GM21529 (cell line): Measurements from ENCODE around the gene VPS4A.

Experiments used
- ATAC-seq: cut with Tn5 transposase; IDR thresholded peaks from one replicate; pipeline ENCODE4 v1.9.1; 2021; ENCODE audit not compliant: unreplicated experiment

The VPS4A gene

DNA sequence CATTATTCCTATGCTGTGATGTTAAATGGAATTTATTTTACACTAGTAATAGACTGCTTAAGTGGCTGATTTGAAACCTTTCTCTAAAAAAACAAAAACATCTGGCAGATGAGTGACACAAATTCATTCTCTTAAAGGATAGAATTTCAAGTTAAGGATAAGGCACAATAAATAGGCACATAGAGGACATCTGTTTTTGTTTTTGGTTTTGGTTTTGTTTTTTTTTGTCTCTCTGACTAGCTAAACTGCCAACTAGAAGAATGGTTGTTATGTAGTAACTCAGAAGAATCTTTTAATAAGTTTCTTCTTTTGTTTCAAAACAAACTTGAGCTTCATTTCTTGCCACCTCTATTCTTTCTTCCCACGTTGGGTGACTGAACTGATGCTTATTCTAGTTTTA lies 5.1 kb upstream of the VPS4A start:
- no peak for ATAC-seq

DNA sequence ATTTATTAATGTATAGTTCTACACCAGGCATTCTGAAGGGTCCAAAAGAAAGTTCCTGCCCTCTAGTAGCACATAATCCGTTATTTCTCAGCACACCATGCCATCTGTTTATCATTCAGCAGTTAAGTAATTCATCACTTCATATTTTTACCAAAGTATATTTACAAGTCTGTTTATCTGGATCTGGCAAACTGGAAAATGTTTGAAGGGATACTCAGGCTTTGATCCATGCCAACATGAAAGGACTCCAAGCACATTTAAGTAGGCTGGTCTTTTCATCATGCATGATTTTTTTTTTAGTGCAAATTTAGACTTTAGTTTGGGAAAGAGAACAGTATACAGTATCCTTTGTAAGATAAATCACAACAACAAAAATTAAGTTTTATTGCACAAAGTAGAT lies 4.1 kb upstream of the VPS4A start:
- ATAC-seq = no peak

GRCh38 chr16:69307856-69308255 lies 3.3 kb upstream of the VPS4A start:
- ATAC-seq = no peak

DNA sequence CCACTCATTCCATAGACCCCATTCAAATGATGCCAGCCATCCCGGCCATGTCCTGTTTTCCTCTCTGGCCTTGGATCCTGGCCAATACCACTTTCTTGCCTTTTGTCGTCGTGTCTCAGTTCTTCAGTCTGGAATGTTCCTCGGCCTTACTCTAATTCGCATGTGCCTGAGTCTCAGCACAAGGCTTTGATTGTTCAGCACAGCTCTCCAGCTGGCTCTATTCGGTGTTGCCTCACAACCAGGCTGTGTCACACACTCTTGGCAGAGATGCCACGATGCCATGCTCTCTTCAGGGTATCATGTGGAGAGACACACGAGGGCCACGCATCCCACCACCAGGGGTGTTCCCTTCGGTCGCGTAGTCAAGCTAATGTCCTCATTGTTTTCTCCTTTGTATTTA lies 1.8 kb upstream of the VPS4A start:
- no peak for ATAC-seq

DNA sequence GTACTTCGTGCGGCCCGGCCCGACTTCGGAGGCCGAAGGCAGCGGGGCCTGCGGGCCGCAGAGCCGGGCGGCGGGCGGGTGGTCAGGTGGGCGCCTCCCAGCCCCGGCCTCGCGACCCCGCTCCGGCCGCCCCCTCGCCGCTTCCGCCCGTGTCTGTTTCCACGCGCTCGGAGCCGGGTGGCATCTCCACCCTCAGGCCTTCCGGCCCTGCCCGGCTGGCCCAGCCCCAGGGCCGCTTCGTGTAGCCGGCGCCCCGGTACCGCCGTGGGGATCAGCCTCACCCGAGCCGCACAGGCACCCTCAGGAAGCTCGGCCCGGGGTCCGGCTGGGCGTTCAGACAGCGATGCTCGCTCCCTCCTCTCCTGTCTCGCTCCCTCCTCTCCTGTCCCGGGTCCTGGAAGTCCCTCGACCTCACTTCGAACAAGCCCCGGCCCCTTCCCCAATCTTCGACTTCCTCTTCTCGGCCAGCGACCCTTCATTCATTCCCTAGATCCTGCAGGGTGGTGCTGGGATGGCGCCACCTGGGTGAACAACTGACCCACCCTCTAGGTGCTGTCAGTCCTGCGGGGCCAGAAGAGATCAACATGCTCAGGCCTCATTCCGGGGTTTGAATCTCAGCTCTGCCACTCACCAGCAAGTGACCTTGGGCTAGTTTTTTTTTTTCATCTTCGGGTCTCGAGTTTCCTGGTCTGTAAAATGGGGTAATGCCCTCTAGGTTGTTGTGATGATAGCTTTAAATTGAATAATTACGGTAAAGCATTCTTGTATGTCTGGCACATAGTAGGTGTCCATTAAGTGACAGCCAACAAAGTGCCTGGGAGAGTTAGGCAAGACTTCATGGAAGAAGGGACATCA lies 610 bp downstream of the VPS4A start:
- ATAC-seq = peak; percentile 51

DNA sequence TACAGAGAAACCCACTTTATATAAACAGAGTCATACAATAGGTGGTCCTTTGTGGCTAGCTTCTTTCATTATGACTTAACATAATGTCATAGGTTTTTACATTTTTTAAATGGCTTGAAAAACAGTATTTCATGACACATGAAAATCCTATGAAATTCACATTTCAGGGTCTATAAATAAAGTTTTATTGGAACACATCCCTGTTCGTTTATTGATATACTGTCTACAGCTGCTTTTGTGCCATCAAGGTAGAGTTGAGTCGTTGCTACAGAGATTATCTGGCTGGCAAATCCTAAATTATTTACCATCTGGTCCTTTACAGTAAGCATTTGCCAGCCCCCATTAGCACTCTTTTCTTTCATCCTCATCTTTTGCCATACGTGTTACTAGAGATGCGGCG lies 2.3 kb downstream of the VPS4A start:
- no peak for ATAC-seq

DNA sequence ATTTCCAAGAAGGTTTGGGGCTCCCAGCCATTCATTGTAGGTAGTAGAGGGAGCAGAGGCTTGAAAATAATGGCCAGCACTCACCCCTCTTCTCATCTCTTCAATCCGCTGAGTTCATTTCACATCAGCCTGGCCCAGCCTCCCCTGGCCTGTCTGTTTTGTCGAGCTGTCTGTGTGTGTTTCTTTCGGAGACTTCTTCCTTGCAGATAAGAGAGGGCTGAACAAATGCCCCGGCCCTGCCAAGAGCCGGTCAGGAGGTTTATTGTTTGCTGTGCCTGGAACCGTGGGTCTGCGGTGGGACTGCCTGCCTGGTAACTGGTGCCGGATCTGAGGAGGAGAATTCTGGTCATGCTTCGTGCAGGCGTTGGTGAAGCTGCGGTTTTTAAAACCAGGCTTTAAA lies 3.4 kb downstream of the VPS4A start:
- no peak for ATAC-seq

DNA sequence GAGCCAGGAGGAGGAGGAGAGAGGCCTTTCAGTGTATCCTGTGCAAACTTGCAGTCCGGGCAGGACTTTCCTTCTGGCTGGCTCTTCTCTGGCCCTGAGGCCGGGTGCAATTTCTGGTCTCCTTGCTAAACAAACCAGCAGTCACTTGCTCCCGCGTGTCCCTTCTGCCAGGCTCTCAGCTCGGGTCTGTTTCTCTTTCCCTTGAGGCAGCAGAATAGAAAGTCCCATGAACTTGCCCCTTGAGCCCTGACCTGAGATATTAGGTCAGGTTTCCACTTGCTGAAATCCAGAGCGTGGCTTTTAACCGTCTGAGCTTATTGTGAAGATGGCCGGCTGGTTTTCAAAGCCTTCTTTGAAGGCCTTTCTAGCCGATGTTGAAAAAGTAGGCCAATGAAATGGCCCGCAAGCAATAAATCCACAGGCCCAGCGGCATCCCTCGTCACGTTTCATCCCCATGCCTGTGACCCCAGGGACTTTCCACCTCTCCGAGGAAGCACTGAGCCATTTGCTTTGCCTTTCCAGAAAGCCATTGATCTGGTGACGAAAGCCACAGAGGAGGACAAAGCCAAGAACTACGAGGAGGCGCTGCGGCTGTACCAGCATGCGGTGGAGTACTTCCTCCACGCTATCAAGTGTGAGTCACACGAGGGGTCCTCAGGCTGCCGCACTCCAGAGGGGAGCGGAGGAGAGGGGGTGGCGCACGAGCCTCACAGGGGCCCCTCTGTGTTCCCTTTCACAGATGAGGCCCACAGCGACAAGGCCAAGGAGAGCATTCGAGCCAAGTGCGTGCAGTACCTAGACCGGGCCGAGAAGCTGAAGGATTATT lies 4.5 kb downstream of the VPS4A start:
- no peak for ATAC-seq

- no peak for ATAC-seq
Measured at GRCh38 chr16:69316595-69317034, 5.5 kb downstream of the VPS4A start.

DNA sequence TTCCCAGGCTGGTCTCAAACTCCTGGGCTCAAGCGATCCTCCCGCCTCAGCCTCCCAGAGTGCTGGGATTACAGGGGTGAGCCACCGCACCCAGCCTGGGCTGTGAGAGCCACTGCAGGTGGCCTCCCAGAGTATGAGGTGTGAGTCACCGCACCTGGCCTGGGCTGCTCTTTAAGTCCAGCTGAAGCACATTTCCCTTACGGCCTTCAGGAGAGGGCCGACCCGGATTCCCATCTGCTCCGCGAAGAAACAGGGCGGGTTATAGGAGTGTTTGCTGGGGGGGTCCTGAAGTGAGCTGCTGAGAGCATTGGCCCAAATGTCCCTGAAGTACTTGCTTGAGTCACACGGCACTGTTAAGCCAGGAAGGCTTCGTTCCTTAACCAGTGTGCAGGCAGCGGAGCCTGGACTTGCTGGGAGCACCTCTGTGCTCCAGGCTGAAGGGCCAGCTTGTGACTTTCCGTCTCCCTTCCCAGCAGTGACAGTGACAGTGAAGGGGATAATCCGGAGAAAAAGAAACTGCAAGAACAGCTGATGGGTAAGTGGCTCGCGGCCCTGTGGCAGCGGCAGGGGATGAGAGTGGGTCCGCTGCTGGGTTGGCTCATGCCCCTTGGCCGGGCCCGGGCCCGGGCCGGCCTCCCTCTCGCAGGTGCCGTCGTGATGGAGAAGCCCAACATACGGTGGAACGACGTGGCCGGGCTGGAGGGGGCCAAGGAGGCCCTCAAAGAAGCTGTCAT lies 7.2 kb downstream of the VPS4A start:
- no peak for ATAC-seq

GRCh38 chr16:69318911-69319289 lies 7.8 kb downstream of the VPS4A start:
- ATAC-seq = no peak

DNA sequence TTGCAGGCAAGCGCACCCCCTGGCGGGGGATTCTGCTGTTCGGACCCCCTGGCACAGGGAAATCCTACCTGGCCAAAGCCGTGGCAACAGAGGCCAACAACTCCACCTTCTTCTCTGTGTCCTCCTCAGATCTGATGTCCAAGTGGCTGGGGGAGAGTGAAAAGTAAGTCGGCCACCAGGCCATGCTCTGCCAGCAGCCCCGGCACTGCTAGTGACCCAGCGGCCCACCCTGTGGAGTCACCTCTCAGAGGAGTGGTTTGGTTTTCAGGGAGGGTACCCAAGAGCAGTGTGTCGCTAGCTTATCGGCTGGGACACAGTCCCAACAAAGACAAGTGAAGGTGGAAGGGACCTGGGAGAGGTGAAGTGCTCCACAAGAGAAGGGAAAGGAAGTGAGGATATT lies 8.2 kb downstream of the VPS4A start:
- no peak for ATAC-seq

GRCh38 chr16:69319826-69320739 lies 8.9 kb downstream of the VPS4A start:
- ATAC-seq = no peak

- no peak for ATAC-seq
Measured at GRCh38 chr16:69320740-69321073, 9.6 kb downstream of the VPS4A start.

GRCh38 chr16:69321080-69321479 lies 9.9 kb downstream of the VPS4A start:
- ATAC-seq = no peak

GRCh38 chr16:69322343-69322742 lies 11.2 kb downstream of the VPS4A start:
- no peak for ATAC-seq

GRCh38 chr16:69323415-69323814 lies 12.3 kb downstream of the VPS4A start:
- no peak for ATAC-seq

GRCh38 chr16:69324013-69324531 lies 12.9 kb downstream of the VPS4A start:
- no peak for ATAC-seq

- ATAC-seq = no peak
Measured at GRCh38 chr16:69324585-69325253, 13.6 kb downstream of the VPS4A start.

DNA sequence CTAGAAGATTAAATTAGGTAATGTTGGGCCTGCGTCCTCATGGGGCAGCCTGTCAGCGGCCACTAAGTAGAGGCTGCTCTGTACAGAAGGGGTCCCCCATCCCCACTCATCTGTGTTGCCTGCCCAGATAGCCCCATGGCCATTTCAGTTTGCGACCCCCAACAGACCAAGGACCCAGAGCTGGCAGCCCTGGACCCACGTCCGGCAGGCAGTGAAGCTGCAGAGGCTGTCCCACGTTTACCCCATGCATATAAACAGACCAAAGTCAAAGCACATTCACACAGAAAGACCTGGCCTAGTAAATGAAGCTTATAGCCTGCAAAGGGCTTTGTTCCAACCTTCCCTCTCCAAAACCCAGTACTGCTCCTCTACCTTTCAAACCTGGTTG lies 14.6 kb downstream of the VPS4A start:
- ATAC-seq = no peak
